ENCODE measurements around the gene HIC2. TPM values are rescaled to one million over a fixed set of nuclear protein-coding genes. Genes with fewer than 3 reads are reported as not detected.

HIC2 gene
- total and polyA plus RNA-seq, 9 of the 15 experiments (the other 6 are each of a cell fraction or from before 2014, with no cell fraction given) = 1.7 to 117 (median 35.5) TPM

DNA sequence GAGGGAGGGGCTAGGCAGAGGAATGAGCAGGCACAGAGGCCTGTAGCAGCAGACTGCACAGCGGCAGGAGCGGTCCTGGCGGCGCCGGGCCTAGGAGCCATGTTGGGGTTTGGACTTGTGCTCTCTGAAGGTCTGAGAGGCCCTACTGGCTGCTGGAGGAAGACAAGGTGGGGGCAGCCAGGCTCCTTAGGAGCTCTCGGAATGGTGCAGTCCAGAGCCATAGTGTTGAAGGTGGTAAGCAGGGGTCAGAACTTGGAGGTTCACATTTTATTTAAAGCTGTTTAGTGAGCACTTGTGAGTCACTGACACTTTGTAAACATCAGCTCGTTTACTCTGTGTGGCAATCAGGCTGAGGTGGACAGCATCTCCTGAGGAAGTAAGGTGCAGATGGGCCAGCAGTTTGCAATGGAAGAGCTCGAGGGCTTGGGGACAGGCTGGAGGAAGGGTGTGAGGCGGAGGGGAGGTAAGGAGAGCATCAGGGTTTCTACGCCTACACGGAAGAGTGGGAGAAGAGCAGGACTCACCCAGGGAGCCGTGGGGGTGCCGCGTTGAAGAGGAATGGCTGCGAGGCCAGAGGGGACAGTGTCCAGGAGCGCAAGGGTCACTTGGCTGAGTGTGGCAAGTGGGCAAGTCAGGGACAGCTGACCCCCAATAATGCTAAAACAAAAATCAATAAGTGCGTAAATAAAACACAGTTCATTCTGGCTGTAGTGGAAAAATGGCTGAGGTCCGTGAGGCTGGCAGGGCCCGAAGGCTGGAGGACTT lies 40.0 kb downstream of the HIC2 start:
- Histone ChIP-seq H3K4me1 (replicated peaks in 1 of 2; ENCODE audit: control insufficient read depth in 2 of 2, insufficient read depth in 2 of 2, low read length in 2 of 2) (peaks cover 0 to 26% of the 10 kb centered on the region in 2 experiments; a peak in 3 of 5 replicates), H2AFZ (ENCODE audit: low read depth, low read length) (no peak overlapping the region), H3K79me2 (ENCODE audit: control insufficient read depth, insufficient read depth, low read length) (no peaks in the 10 kb centered on the region), H3K36me3 (ENCODE audit: control insufficient read depth, insufficient read depth, low read length) (no peaks in the 10 kb centered on the region), H3K27me3 (ENCODE audit: control insufficient read depth in 2 of 2, insufficient read depth in 2 of 2, low read length in 2 of 2) (no peaks in the 10 kb centered on the region), H3K9me1 (ENCODE audit: control insufficient read depth, insufficient read depth, low read length) (no peaks in the 10 kb centered on the region), H3K9me3 (replicated peaks; ENCODE audit: control insufficient read depth, insufficient read depth, low read depth, low read length) (no peaks in the 10 kb centered on the region), H4K20me1 (replicated peaks; ENCODE audit: control insufficient read depth, insufficient read depth, low read length) (0 out of 2 replicates have a peak, but pooled peaks cover 8% of the 10 kb centered on the region), H3K9ac (ENCODE audit: insufficient read depth in 1 of 2, low read depth in 2 of 2, low read length in 2 of 2) (peak overlapping the region in 1 of 2 experiments; percentile 37; a peak in 2 of 4 replicates), H3K27ac (ENCODE audit: extremely low read depth, low read depth, low read length) (no peak overlapping the region; the same call in 2 of the 3 replicates), H3K4me3 (no peak overlapping the region), H3K4me2 (ENCODE audit: insufficient read depth, low read length) (no peak overlapping the region)
- BruUV-seq (replicated peaks) = no TSS peak
- in situ Hi-C loops (cut with MboI) = loop anchor here (10.0 kb wide), 2 partner anchors 78 to 182 kb away; no protein-coding TSS in a partner anchor
- intact Hi-C loops (cut with micrococcal nuclease) = no loop called here
- 78% methylated on average over 19 of the region's 19 CpGs for WGBS (ENCODE audit: insufficient coverage, low coverage, missing lambda C conversion rate)
- ATAC-seq (peak; percentile 59), FAIRE-seq (no peak), DNase-seq (ENCODE audit: extremely low read depth in 1 of 4, low spot score in 3 of 4) (no peak)
- ChIA-PET CTCF (ENCODE audit: low intra/inter-chr PET ratio) (no interaction called here), POLR2A (interaction anchor here (0.8 to 1.9 kb wide), 5 partner anchors 8 to 405 kb away, joined by 3 to 10 read pairs (median 4); no protein-coding TSS in a partner anchor)
- TF ChIP-seq GTF2A2 (tag; IDR thresholded peaks at IDR 0.05) = no peak
- TF ChIP-seq, protein P1, sequence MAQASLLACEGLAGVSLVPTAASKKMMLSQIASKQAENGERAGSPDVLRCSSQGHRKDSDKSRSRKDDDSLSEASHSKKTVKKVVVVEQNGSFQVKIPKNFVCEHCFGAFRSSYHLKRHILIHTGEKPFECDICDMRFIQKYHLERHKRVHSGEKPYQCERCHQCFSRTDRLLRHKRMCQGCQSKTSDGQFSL (CRISPR knock-in tag; IDR thresholded peaks at IDR 0.05) = no peak
- TF ChIP-seq, protein P1 (tag; IDR thresholded peaks at IDR 0.05) = 0 out of 4 replicates have a peak, but pooled peaks of 1 of the 2 experiments have one; percentile 48
- TF ChIP-seq, protein P2, sequence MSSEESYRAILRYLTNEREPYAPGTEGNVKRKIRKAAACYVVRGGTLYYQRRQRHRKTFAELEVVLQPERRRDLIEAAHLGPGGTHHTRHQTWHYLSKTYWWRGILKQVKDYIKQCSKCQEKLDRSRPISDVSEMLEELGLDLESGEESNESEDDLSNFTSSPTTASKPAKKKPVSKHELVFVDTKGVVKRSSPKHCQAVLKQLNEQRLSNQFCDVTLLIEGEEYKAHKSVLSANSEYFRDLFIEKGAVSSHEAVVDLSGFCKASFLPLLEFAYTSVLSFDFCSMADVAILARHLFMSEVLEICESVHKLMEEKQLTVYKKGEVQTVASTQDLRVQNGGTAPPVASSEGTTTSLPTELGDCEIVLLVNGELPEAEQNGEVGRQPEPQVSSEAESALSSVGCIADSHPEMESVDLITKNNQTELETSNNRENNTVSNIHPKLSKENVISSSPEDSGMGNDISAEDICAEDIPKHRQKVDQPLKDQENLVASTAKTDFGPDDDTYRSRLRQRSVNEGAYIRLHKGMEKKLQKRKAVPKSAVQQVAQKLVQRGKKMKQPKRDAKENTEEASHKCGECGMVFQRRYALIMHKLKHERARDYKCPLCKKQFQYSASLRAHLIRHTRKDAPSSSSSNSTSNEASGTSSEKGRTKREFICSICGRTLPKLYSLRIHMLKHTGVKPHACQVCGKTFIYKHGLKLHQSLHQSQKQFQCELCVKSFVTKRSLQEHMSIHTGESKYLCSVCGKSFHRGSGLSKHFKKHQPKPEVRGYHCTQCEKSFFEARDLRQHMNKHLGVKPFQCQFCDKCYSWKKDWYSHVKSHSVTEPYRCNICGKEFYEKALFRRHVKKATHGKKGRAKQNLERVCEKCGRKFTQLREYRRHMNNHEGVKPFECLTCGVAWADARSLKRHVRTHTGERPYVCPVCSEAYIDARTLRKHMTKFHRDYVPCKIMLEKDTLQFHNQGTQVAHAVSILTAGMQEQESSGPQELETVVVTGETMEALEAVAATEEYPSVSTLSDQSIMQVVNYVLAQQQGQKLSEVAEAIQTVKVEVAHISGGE (CRISPR knock-in tag; IDR thresholded peaks at IDR 0.05) = peak in 1 of 3 experiments; percentile 22; a peak in 1 of 6 replicates
- TF ChIP-seq ZNF282 (CRISPR knock-in tag; IDR thresholded peaks at IDR 0.05) = 0 out of 2 replicates have a peak, but pooled peaks have one; percentile 20
- TF ChIP-seq, protein P3, sequence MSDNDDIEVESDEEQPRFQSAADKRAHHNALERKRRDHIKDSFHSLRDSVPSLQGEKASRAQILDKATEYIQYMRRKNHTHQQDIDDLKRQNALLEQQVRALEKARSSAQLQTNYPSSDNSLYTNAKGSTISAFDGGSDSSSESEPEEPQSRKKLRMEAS (CRISPR knock-in tag; IDR thresholded peaks at IDR 0.05) = peak; percentile 43; the same call in 1 of the 2 replicates
- TF ChIP-seq MIER1 (IDR thresholded peaks at IDR 0.05; ENCODE audit: low read depth) = no peak
- peak; percentile 24; the same call in 1 of the 2 replicates for TF ChIP-seq TCF7L2 (IDR thresholded peaks at IDR 0.05; ENCODE audit: low read depth, low read length)
- no peak for TF ChIP-seq MBD2 (IDR thresholded peaks at IDR 0.05; ENCODE audit: borderline replicate concordance, low read depth)
- peak; percentile 96 for TF ChIP-seq ZBTB33 (CRISPR knock-in tag; IDR thresholded peaks at IDR 0.05)
- TF ChIP-seq SIX5 (IDR thresholded peaks at IDR 0.05; ENCODE audit: borderline replicate concordance in 1 of 2, insufficient read depth in 1 of 2, low read depth in 1 of 2, low read length in 2 of 2) = peak in 1 of 2 experiments; percentile 8; a peak in 1 of 4 replicates

Measured in K562 (cell line).